Endothelial cell of hepatic sinusoid (primary cell): Measurements from ENCODE around the gene ZNF423.
"Not testable (repeated sequence)": the region's sequence is repeated elsewhere in the genome, so short reads cannot be mapped to it uniquely, and the experiment has no call there.

Source experiments
- in situ Hi-C: cut with HindIII; loops from 2 replicates; pipeline ENCODE4 v1.10.0; 2017; ENCODE audit warnings: low sequenced_read_pairs

Gene ZNF423

DNA sequence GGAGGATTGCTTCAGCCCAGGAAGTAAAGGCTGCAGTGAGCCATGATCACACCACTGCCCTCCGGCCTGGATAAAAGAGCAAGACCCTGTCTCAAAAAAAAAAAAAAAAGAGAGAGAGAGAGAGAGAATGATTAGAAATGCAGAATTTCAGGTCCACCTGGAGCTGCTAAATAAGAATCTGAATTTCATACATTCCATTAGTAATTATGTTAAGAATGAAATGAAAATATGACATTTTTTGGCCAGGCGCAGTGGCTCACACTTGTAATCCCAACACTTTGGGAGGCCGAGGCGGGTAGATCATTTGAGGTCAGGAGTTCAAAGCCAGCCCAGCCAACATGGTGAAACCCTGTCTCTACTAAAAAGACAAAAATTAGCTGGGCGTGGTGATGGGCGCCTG lies 178.3 kb downstream of the ZNF423 start:
- in situ Hi-C loops = not testable (repeated sequence)

DNA sequence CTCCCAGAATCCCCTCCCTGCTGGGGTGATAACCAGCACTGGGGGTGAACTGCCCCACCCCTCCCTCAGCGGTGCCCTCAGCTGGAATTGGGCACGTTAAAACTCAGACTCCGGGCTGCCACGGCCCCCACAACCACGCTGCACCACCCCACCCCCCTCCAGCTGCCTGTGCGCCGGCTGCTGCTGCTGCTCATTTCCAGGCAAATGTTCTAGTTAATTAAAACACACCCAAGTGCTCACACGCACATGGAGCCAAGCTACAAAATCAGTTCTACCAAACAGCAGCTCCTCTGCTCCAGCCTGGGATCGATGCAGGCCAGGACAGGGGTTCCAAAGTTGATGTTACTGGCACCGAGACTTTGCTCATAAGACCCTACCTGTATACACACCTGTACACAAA lies 180.5 kb downstream of the ZNF423 start:
- in situ Hi-C loops = no loop called here

DNA sequence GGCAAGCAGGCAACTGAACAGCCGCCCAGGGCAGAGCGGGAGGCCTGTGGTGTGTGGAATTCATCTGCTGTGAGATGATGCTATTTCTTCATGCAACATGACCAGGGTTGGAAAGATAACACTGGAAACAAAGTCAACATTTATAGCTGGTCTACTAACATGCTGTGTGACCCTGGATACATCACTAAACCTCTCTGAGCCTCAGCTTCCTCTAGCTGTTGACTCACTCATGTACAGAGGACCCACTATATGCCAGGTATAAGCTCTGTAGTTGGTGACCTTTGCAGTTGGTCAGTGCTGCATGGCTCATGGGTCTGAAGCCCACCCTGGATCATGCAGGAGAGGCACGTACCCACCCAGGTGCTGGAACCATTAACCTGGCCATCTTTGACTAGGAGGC lies 180.9 kb downstream of the ZNF423 start:
- in situ Hi-C loops = no loop called here

DNA sequence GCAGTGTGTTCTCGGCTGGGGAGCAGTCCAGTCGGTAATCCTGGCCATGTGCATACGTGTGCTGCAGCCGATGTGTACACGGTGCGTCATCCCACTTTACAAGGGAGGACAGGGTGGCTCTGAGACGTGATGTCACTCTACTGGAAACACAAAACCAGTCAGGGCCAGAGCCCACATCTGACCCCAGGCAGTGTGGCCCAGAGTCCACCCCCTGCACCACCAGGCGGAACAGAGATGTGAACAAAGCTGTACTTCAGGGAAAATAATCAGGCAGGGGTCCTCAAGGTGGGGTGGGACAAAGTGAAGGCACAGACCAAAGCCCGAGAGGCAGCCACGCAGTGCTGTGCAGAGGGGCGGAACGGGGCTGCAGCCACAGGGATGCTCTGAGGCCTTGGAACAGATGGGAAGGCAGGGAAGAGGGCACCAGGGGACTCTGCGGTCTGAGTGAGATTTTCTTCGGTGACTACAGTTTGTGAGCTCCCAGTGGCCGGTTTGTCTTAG lies 181.5 kb downstream of the ZNF423 start:
- in situ Hi-C loops = no loop called here

DNA sequence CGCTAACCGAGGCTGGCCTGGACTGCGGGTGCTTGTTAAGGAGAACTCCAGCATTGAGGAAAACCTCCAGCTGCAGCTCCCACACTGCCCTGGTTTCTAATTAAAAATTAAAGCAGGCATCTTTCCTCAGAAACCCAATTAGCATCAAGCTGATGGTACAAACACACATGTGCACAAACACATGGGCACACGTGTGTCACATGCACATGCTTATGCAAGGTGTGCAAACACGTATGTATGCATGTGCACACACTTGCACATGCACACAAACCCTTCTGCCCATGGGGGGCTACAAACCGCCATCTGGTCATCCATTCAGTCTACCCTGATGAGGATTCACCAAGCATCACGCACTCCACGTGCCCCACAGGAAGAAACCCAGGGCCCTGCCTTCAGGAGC lies 182.5 kb downstream of the ZNF423 start:
- in situ Hi-C loops = no loop called here

DNA sequence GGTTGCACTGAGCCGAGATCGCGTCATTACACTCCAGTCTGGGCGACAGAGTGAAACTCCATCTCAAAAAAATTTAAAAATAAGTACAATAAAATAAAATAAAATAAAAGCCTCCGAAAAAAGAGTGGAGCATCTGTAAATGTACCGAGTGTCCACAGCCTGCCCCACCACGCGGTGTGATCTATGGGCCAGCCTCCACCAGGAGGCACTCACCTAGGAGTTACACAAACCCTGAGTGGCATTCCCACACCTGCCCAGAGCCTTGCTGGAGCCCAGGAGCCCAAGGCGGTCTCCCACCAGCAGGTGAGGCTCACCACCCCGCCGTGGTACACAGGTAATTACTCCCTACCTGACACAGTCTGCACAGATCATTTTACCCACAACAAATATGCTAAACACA lies 183.2 kb downstream of the ZNF423 start:
- in situ Hi-C loops = no loop called here

DNA sequence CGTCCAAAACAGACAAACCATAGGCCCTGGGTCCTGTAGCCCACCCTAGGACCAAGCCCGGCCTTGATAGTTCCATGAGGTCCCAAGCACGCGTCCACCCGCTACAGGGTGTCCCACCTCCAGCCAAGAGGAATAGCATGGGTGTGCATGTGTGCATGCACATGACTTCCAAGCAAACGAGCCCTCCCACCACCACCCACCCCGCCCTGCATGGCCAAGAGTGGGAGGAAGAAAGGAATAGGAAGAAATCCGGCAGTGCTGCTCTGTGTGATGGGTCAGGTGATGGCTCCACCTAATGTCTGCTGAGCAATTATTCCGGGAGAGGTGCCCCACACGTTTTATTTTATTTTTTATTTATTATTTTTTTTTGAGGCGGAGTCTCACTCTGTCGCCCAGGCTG lies 184.6 kb downstream of the ZNF423 start:
- in situ Hi-C loops = no loop called here

DNA sequence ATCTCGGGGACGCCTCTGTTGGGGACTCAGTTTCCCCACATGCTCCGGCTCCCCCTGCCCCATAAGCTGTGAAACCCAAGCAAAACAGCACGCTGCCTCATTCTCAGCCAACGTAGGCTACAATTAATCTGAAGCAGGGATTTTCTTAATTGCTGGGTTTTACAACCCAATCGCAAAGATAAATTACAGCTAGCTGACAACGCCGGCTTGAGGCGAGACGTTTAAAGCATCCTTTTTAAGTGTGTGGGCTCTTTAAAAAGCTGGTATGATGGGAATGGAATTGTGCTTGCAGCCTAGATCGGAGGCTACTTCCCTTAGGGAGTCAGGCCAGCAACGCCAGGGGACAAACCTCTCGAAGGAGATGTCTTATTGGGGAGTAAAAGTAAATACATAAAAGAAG lies 185.3 kb downstream of the ZNF423 start:
- in situ Hi-C loops = no loop called here

DNA sequence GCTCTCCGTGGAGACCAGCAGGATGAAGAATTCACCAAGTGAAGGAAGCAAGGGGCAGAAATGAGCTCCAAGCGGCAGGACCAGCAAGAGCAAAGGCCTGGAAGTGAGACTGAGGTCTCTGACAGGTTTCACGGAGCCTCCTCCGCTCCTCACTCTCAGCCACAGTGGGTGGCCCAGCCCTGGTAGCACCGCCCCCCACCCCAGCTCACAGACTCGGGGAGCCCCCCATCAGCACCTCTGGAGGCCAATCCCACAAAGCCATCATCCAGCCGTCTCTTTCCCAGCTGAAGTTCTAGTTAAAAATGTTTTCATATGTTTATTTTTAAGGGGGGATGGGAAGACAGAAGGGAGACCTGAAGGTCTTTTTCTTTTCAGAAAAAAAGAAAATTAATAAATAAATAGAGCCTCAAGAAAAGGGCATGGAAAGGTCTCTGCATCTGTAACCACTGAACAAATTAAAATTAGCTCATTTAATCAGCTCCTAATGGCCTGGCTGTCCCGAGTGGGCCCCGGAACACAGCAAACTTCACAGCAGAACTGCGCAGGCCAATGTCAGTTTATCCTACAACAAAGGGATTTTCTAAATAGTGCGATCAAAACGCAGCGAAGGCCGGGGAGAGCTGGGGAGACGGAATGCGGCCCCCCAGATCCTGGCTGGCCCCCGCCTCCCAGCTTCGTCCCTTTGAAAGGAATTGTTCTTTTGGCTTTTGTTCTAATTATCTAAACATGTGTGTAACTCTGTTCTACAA lies 190.3 kb downstream of the ZNF423 start:
- in situ Hi-C loops = no loop called here

DNA sequence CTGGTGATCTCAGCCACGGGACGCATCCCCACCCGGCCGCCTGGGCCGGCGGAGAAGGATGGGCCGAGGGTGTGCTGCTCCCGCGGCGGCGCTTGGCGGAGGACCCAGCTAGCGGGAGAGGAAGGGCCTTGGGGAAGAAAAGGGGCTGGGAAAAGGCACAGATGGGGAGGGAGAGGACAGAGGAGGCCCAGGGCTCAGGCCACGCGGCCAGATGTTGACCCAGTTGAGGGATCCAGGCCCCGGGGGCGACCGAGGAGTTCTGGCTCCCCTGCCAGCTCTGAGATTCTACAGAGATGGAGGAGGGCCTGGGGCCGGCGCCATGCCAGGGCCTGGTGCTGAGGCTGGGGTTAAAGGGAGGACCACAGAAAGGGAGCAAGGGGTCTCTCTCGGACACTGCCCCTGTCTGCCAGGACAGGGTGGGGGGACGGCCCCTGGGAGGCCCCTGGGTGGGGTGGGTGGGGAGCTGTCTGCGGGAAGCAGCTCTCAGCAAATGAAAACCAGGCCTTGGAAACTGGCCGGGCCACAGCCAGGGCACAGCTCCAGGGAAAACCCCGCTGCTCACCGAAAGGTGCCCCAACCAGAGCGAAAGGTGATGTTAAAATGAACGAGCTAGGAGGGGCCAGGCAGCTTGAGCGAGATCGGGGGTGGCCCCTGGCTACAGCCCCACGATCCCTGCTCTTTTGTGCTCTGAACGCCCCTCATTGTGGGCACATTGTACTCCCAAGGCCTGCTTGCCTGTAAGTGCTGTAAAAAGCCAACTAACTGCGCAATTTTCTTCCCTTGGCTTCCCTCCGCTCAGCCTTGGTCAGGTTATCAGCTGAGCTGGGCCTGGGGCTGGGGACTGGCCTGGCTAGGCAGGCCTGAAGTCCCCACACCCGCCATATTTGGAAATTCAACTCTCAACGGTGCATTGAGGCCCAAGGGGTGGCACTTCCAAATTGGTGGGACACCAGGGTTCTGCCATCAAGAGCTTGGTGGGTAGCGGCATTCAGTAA lies 191.4 kb downstream of the ZNF423 start:
- in situ Hi-C loops = no loop called here

DNA sequence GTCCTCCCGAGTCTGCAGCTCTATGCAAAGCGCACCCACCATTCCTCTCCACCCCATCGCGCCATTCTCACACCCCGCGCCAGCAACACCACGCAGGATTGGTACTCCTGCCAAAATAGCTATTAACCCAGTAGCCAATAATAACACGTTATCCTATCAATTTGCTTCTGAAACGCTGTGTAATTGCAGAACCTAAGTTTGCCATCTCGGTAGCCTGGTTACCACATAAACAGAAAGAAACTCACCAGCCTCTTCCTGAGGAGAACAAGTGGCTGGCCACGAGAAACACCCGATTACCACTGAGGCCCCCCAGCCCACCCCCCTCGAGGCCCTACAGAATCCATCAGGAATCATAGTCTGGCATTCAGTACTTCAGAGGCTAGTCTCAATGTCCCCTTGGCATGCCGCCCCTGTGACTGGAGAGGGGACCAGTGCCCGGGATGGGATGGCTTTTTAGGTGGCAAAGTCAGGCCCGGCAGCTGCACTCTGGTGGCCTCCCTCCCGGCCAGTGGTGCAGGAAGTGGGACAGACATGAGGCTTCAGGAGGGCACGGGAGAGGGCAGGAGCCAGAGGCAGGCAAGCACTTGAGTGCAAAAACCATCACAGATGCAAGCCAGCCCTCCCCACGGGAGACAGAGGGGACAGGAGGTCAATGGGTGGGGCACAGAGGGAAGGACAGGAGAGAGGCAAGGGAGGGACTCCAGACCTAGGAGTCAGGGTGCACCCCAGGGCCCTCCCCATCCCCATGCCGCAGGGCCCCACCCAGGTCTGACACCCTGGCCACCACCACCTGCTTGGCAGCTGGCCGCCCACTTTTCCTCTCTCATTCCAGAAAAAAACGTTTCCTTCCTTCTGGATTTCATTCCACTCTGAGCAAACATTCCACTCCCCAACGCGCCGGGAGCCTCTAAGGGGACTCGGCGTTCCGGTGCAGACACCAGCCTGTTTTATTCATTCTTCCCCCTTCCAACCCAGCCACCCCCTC lies 192.5 kb downstream of the ZNF423 start:
- in situ Hi-C loops = no loop called here

DNA sequence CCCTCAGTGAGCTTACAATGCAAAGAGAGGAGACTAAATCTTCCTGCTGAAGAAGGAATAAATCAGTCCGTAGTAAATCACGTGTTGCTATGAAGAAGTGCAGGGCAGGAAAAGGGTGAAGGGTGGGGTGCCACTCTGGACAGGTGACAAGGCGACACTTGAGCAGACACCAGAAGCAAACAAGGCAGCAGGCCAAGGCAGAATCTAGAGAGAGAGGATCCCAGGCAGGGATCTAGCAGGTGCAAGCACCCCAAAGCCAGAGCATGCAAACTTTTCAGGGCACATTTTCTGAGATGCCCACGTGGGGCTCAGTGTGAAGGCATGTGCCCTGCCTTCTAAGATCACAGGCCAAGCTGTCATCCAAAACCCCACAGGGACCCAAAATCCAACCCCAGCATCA lies 193.3 kb downstream of the ZNF423 start:
- in situ Hi-C loops = no loop called here

DNA sequence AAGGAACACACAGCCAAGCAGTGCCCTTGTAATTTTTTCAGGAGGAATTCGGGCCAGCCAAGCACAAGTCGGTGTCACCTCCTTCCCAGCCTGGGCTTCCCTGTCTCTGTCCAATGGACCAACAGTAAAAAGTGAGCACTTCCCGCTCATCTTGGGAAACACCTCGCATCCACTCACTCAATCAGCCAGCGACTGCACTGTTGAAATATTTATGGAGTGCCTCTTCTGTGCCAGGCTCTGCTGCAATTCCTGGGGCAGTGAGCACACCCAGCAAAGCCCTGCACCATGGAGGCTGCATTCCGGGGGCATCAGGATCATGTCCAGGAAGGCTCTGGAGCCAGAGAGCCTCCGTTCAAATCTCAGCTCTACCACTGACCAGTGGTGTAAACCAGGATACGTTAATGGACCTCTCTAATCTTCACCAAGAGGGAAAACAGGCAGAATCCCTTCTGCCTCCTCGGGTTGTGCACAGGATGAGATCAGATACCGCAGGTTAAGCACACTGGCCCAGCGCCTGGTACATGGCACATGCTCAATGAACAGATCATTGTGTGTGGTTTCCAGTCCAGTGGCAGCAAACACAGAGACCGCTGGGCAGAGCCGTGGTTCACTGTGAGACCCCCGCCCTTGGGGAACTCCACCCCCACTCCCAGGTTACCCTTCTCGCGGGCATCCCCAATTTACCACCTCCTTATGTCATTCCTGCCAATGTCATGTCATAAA lies 194.3 kb downstream of the ZNF423 start:
- in situ Hi-C loops = no loop called here

DNA sequence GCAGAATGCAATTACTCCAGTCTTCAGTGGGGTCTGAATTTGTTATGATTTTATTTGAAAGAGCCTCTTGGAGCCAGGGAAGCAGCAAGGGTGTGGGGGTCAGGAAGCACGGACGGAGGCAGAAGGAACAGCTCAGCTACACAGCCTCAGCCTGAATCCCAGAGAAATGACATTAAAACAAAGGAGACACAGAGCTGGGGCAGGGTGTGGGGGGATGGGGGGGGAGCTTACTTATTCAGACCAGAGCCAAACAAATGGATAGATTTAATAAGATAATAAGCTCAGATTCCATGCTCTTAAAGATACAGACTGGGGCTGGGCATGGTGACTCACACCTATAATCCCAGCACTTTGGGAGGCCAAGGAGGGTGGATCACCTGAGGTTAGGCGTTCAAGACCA lies 195.3 kb downstream of the ZNF423 start:
- in situ Hi-C loops = no loop called here

DNA sequence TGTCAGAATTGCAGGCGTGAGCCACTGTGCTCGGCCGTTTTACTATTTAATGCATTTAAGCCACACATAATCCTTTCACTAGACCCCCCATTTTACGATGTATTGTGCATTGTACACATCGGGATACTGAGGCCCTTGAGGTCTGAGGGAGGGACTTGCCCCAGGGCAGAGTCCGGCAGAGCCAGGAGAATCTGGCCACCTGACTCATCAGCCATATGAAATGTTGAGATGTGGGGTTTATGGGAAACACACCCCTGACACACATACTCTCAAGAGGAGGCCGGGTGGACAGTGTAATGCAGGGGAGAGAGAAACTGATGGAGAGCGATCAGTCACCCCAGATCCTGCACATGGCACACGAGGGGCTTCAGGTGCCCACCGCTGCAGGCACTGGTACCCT lies 196.6 kb downstream of the ZNF423 start:
- in situ Hi-C loops = no loop called here

DNA sequence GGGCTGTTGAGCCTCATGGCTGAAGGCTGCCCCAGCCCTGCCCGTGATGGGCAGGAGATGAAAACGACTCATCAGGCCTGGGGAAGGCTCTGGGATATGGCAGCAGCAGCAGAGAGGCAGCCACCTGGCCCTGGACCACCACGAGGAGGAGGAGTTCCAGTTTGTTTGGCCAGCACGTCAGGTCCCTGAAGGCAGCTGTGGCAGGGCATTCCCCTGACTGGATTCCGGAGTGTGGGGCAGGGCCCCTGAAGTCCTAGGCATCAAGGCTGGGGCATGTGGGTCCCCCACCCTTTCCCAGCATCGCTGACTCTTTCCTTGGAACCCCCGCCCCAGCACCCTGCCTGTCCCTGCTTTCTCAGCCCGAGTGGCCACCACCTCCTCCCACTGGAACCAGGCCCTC lies 197.4 kb downstream of the ZNF423 start:
- in situ Hi-C loops = no loop called here

DNA sequence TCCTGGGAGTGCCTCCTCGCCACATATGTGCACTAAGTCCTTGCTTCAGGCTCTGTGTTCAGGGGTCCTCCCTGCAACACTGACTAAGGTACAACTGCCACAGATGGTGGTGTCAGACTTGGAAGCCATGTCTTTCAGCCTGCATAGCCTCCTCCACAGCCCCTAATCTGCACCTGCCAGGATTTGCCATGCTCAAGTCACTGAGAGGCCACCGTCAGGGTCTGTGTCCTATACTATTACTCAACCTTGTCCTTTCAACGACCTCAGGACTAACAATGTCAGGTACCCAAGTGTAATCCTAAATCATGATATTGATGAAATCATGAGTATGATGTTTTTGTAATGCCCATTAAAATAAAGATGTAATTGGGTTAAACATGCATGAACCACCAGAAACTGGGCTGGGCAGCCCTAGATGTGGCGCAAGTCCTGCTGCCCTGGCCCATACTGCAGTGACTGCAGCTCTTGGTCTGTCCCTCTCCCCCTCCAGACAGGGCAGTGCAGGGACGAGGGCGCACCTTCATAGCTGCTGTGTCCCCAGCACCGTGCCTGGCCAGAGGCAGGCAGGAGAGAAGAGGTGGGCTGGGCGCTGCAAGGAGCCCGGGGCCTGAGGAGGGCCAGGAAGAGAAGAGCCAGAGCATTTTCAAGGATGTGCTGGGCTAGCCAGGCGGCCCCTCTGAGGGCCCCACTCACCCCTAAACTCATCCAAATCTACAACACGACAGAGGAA lies 198.0 kb downstream of the ZNF423 start:
- in situ Hi-C loops = no loop called here

DNA sequence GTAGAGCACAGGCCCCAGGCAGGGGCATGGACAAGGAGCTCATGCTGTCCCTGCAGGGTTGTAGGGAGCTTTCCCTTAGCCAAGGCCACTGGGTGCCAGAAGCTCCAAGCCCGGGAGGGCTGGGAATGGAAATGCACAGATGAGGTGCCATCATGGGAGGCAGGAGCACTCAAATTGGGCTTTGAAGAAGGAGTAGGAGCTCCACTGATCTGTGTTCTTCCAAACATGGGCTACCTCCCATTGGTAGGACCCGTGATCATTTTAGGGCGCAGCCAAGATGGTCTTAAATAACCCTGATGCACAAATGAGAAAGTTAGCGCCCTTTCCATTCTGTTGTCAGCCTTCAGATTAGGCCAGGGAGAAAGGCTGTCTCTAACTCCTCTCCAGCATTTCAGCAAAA lies 201.5 kb downstream of the ZNF423 start:
- in situ Hi-C loops = no loop called here

DNA sequence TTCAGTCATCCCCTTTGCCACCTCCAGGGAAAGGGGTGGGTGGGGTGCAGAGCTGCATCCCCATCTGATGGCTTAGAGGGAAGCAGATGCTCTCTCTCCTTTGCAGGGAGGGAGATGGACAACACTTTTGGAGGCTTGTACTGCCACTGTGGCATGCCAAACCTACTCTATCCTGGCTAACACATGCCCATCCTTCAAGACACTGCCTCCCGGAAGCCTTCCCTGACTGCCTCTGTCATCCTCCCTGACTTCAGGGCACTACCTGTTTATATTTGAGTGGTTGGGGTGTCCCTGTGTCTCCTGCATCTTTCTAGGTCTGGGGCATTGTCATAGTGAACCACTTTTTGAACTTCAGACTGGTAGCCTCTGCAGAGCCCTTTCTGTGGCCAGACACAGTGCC lies 202.3 kb downstream of the ZNF423 start:
- in situ Hi-C loops = no loop called here
